ENCODE data around the gene PRSS36.

Gene PRSS36

DNA sequence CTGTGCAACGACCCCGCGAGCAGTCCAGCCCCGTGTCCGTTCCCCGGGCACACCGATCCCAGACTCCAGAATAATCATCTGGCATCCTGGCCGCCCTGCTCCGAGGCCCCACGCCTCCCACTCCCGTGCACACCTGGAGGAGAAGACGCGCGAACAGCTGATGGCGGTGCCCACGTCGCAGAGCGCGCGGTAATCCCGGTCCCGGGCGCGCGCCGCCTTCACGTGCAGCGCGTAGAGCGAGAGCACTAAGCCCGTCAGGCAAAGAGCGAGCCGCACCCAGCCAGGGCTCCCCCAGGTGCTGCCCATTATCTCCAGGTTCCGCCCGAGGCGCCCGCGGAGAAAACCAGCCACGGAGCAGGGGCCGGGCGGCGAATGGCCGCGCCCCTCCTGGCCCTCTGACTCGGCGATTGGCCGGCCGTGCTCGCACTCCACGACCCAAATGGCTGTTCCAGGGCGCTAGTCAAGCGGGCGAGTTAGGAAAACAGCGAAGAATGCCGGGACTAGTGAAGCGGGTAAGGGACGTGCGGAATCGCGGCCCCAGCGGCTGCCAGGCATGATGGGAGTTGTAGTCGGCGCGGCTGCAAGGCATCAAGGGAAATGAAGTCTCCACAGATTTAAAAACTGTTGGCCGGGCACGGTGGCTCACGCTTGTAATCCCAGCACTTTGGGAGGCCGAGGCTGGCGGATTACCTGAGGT is 55.3 kb downstream of the PRSS36 start, which contains the start of gene VKORC1:
Gene VKORC1, minus strand, starts transcription at position 374 of the 697 bp plus-strand sequence. Its CDS starts 68 bp downstream, at position 306.
- peak within 1 kb of the TSS; percentile 70 for H3K27ac ChIP-seq (ENCODE audit: low read depth, low read length)
- no peaks in the 10 kb centered on the region for H4K20me1 ChIP-seq (ENCODE audit: control insufficient read depth, insufficient read depth, low read depth, low read length)
- H3K4me2 ChIP-seq (ENCODE audit: low read length) = peak within 1 kb of the TSS; percentile 91
- H3K36me3 ChIP-seq (ENCODE audit: control insufficient read depth, low read length) = peaks cover 13% of the 10 kb centered on the region
- H3F3A ChIP-seq (ENCODE audit: control insufficient read depth, insufficient read depth) = no peaks in the 10 kb centered on the region
- peak within 1 kb of the TSS; percentile 88 for H3K4me3 ChIP-seq (ENCODE audit: low read length)
- no peaks in the 10 kb centered on the region for H3K27me3 ChIP-seq (ENCODE audit: control insufficient read depth, low read length)
- no peaks in the 10 kb centered on the region for H3K9me2 ChIP-seq (replicated peaks; ENCODE audit: control insufficient read depth, low read length)
- no peaks in the 10 kb centered on the region for H3K9me3 ChIP-seq (ENCODE audit: control insufficient read depth, insufficient read depth, low read length)
- peaks cover 16% of the 10 kb centered on the region for H3K4me1 ChIP-seq (ENCODE audit: control insufficient read depth, low read length)
- TF ChIP-seq, protein P1, sequence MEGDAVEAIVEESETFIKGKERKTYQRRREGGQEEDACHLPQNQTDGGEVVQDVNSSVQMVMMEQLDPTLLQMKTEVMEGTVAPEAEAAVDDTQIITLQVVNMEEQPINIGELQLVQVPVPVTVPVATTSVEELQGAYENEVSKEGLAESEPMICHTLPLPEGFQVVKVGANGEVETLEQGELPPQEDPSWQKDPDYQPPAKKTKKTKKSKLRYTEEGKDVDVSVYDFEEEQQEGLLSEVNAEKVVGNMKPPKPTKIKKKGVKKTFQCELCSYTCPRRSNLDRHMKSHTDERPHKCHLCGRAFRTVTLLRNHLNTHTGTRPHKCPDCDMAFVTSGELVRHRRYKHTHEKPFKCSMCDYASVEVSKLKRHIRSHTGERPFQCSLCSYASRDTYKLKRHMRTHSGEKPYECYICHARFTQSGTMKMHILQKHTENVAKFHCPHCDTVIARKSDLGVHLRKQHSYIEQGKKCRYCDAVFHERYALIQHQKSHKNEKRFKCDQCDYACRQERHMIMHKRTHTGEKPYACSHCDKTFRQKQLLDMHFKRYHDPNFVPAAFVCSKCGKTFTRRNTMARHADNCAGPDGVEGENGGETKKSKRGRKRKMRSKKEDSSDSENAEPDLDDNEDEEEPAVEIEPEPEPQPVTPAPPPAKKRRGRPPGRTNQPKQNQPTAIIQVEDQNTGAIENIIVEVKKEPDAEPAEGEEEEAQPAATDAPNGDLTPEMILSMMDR (IDR thresholded peaks at IDR 0.05; ENCODE audit: low read depth, low read length, poor library complexity, severe bottlenecking) = peak; percentile 9
- no peak for TF ChIP-seq EZH2phosphoT487 (IDR thresholded peaks at IDR 0.05; ENCODE audit: borderline replicate concordance, low read length)
- peaks cover 30% of the 10 kb centered on the region for H3K79me2 ChIP-seq (ENCODE audit: control insufficient read depth, low read length)

- H3K9me2 ChIP-seq (replicated peaks; ENCODE audit: control insufficient read depth, low read length) = no peaks in the 10 kb centered on the region
- H3K9me3 ChIP-seq (ENCODE audit: control insufficient read depth, insufficient read depth, low read length) = no peaks in the 10 kb centered on the region
- TF ChIP-seq, protein P1 (IDR thresholded peaks at IDR 0.05; ENCODE audit: low read depth, low read length, poor library complexity, severe bottlenecking) = no peak
- no peak for TF ChIP-seq EZH2phosphoT487 (IDR thresholded peaks at IDR 0.05; ENCODE audit: borderline replicate concordance, low read length)
- peaks cover 16% of the 10 kb centered on the region for H3K4me1 ChIP-seq (ENCODE audit: control insufficient read depth, low read length)
- peak overlapping the region; percentile 88 for H3K4me3 ChIP-seq (ENCODE audit: low read length)
- H3K36me3 ChIP-seq (ENCODE audit: control insufficient read depth, low read length) = peaks cover 16% of the 10 kb centered on the region
- H3F3A ChIP-seq (ENCODE audit: control insufficient read depth, insufficient read depth) = no peaks in the 10 kb centered on the region
- H4K20me1 ChIP-seq (ENCODE audit: control insufficient read depth, insufficient read depth, low read depth, low read length) = no peaks in the 10 kb centered on the region
- peak overlapping the region; percentile 70 for H3K27ac ChIP-seq (ENCODE audit: low read depth, low read length)
- H3K27me3 ChIP-seq (ENCODE audit: control insufficient read depth, low read length) = no peaks in the 10 kb centered on the region
- H3K79me2 ChIP-seq (ENCODE audit: control insufficient read depth, low read length) = peaks cover 30% of the 10 kb centered on the region
- peak overlapping the region; percentile 91 for H3K4me2 ChIP-seq (ENCODE audit: low read length)
Observed at GRCh38 chr16:31094088-31094423, 55.8 kb downstream of the PRSS36 start.

DNA sequence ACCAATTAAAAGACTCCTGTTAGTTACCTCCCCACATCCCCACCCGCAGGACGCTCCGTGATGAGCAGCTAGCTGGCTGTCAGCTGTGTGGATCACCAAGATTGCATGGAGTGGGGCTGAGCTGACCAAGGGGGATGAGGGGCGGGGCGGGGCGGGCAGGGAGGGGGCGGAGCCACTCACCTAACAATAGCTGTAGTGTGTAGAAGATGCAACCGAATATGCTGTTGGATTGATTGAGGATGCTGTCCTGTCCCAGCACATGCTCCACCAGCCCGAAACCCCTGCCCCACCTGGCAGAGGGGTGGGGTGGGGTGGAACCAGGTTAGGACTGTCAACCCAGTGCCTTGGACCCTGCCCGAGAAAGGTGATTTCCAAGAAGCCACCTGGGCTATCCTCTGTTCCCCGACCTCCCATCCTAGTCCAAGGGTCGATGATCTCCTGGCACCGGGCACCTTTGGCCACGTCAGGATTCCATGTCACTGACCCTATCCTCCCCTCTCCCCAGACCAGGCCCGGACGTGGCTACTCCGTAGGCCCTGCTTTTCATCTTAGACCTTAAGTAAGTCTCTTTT is 56.6 kb downstream of the PRSS36 start:
- Histone ChIP-seq H3K36me3 (ENCODE audit: control insufficient read depth, low read length) (peaks cover 20% of the 10 kb centered on the region), H3K9me2 (replicated peaks; ENCODE audit: control insufficient read depth, low read length) (no peaks in the 10 kb centered on the region), H4K20me1 (ENCODE audit: control insufficient read depth, insufficient read depth, low read depth, low read length) (no peaks in the 10 kb centered on the region), H3K27ac (ENCODE audit: low read depth, low read length) (no peak overlapping the region), H3K4me3 (ENCODE audit: low read length) (peak overlapping the region; percentile 88), H3K9me3 (ENCODE audit: control insufficient read depth, insufficient read depth, low read length) (no peaks in the 10 kb centered on the region), H3K4me2 (ENCODE audit: low read length) (peak overlapping the region; percentile 91), H3K27me3 (ENCODE audit: control insufficient read depth, low read length) (no peaks in the 10 kb centered on the region), H3F3A (ENCODE audit: control insufficient read depth, insufficient read depth) (no peaks in the 10 kb centered on the region), H3K79me2 (ENCODE audit: control insufficient read depth, low read length) (peaks cover 30% of the 10 kb centered on the region), H3K4me1 (ENCODE audit: control insufficient read depth, low read length) (peaks cover 16% of the 10 kb centered on the region)
- no peak for TF ChIP-seq EZH2phosphoT487 (IDR thresholded peaks at IDR 0.05; ENCODE audit: borderline replicate concordance, low read length)
- TF ChIP-seq, protein P1 (IDR thresholded peaks at IDR 0.05; ENCODE audit: low read depth, low read length, poor library complexity, severe bottlenecking) = no peak
